ENCODE measurements around the gene SRGN. TPM values are rescaled to one million over a fixed set of nuclear protein-coding genes. Genes with fewer than 3 reads are reported as not detected.

Gene SRGN
- total and polyA plus RNA-seq, 2 of the 13 experiments (the other 11 are each of a cell fraction or from before 2014, with no cell fraction given): 0.09 TPM; not detected in 1

- TF ChIP-seq PHF8 (CRISPR knock-in tag; IDR thresholded peaks at IDR 0.05) (peak; percentile 87), CENPX (CRISPR knock-in tag; IDR thresholded peaks at IDR 0.05) (no peak), ZMYM2 (CRISPR knock-in tag; IDR thresholded peaks at IDR 0.05) (no peak), THYN1 (CRISPR knock-in tag; IDR thresholded peaks at IDR 0.05; ENCODE audit: borderline replicate concordance, low read depth) (no peak), ZNF337 (CRISPR knock-in tag; IDR thresholded peaks at IDR 0.05; ENCODE audit: borderline replicate concordance, low read depth) (no peak), ZNF629 (CRISPR knock-in tag; conservative IDR thresholded peaks at IDR 0.05) (no peak), ZNF780A (CRISPR knock-in tag; IDR thresholded peaks at IDR 0.05) (no peak), ZNF749 (CRISPR knock-in tag; IDR thresholded peaks at IDR 0.05; ENCODE audit: borderline replicate concordance) (no peak), ZNF232 (CRISPR knock-in tag; IDR thresholded peaks at IDR 0.05; ENCODE audit: borderline replicate concordance) (peak; percentile 66; the same call in 1 of the 2 replicates), SALL2 (CRISPR knock-in tag; IDR thresholded peaks at IDR 0.05) (no peak), ZNF432 (CRISPR knock-in tag; IDR thresholded peaks at IDR 0.05; ENCODE audit: borderline replicate concordance) (no peak), DR1 (CRISPR knock-in tag; IDR thresholded peaks at IDR 0.05) (peak; percentile 44), ZNF446 (CRISPR knock-in tag; IDR thresholded peaks at IDR 0.05) (no peak), ZNF773 (CRISPR knock-in tag; IDR thresholded peaks at IDR 0.05; ENCODE audit: borderline replicate concordance) (no peak), SATB2 (CRISPR knock-in tag; IDR thresholded peaks at IDR 0.05) (no peak), FOXO4 (CRISPR knock-in tag; conservative IDR thresholded peaks at IDR 0.05) (no peak), MBD4 (IDR thresholded peaks at IDR 0.05; ENCODE audit: borderline replicate concordance, low read length) (no peak), TCF12 (IDR thresholded peaks at IDR 0.05) (no peak), TCF12 (CRISPR knock-in tag; IDR thresholded peaks at IDR 0.05) (0 out of 2 replicates have a peak, but pooled peaks have one; percentile 39), HCFC1 (IDR thresholded peaks at IDR 0.05; ENCODE audit: low read depth, low read length) (no peak; the same call in 1 of the 2 replicates), KDM4B (CRISPR knock-in tag; IDR thresholded peaks at IDR 0.05) (no peak)
These were observed 36.1 kb downstream of the SRGN start, which contains the start of gene VPS26A (continued) for GRCh38 chr10:69123747-69124562.
